ENCODE measurements around the gene GASK1A.

DNA sequence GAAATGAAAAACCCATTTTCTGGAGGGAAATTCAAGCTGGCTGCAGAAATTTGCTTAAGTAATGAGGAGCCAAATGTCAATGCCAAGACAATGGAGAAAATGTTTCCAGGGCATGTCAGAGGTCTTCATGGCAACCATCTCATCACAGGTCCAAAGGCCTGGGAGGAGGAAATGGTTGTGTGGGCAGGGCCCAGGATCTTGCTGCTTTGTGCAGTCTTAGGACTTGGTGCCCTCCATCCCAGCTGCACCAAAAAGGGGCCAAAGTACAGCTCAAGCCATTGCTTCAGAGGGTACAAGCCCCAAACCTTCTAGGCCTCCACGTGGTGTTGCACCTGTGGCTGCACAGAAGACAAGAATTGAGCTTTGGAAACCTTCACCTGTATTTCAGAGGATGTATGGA is 67.5 kb downstream of the GASK1A start:
- TF ChIP-seq, protein P1, sequence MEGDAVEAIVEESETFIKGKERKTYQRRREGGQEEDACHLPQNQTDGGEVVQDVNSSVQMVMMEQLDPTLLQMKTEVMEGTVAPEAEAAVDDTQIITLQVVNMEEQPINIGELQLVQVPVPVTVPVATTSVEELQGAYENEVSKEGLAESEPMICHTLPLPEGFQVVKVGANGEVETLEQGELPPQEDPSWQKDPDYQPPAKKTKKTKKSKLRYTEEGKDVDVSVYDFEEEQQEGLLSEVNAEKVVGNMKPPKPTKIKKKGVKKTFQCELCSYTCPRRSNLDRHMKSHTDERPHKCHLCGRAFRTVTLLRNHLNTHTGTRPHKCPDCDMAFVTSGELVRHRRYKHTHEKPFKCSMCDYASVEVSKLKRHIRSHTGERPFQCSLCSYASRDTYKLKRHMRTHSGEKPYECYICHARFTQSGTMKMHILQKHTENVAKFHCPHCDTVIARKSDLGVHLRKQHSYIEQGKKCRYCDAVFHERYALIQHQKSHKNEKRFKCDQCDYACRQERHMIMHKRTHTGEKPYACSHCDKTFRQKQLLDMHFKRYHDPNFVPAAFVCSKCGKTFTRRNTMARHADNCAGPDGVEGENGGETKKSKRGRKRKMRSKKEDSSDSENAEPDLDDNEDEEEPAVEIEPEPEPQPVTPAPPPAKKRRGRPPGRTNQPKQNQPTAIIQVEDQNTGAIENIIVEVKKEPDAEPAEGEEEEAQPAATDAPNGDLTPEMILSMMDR (IDR thresholded peaks at IDR 0.05), result no peak
- TF ChIP-seq POLR2A (IDR thresholded peaks at IDR 0.05), result no peak

Measured in esophagus squamous epithelium (tissue), 4 donors.